Measurements from ENCODE around the gene NR4A2.

Gene NR4A2

GRCh38 chr2:156329031-156329926 lies 3.2 kb downstream of the NR4A2 start:
- Histone ChIP-seq H3K4me3 (no peak overlapping the region), H3K27me3 (no peaks in the 10 kb centered on the region)
- TF ChIP-seq, protein P1, sequence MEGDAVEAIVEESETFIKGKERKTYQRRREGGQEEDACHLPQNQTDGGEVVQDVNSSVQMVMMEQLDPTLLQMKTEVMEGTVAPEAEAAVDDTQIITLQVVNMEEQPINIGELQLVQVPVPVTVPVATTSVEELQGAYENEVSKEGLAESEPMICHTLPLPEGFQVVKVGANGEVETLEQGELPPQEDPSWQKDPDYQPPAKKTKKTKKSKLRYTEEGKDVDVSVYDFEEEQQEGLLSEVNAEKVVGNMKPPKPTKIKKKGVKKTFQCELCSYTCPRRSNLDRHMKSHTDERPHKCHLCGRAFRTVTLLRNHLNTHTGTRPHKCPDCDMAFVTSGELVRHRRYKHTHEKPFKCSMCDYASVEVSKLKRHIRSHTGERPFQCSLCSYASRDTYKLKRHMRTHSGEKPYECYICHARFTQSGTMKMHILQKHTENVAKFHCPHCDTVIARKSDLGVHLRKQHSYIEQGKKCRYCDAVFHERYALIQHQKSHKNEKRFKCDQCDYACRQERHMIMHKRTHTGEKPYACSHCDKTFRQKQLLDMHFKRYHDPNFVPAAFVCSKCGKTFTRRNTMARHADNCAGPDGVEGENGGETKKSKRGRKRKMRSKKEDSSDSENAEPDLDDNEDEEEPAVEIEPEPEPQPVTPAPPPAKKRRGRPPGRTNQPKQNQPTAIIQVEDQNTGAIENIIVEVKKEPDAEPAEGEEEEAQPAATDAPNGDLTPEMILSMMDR (IDR thresholded peaks at IDR 0.05): no peak

GRCh38 chr2:156327835-156328695 lies 4.5 kb downstream of the NR4A2 start:
- no peak for DNase-seq

More at GRCh38 chr2:156329031-156329926, 3.2 kb downstream of the NR4A2 start:
- intact Hi-C loops (cut with DNase I; ENCODE audit: low total_unique reads): no loop called here
- no peak overlapping the region for H3K27ac ChIP-seq
- H3K9me3 ChIP-seq: no peaks in the 10 kb centered on the region
- no peak for DNase-seq
- peaks cover 14 to 52% (median 38%) of the 10 kb centered on the region in 3 donors for H3K36me3 ChIP-seq
- H3K4me1 ChIP-seq: peaks cover 0 to 6% (median 0%) of the 10 kb centered on the region in 4 donors

DNA sequence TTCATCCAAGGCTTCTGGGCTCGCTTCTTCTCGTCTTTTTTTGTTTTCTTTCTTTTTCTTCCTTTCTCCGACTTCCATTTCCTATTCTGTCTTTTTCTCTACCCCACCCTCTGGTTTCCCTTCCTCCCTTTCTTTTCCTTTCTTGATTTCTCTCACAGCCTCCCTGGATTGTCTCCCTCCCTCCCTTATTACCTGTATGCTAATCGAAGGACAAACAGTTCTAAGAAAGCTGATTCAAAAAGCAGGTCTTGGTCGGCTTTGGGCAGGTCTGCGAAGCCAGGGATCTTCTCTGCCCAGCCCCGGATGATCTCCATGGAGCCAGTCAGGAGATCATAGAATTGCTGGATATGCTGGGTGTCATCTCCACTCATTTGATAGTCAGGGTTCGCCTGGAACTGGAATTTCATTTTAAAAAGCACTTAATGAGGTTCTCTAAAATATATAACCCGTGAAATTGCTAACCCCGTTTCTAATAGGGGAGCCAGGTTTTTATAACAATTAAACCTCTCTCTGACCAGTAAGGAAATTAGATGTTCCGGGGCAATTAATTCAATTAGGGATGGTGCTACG lies 5.9 kb downstream of the NR4A2 start:
- no peaks in the 10 kb centered on the region for H3K9me3 ChIP-seq
- TF ChIP-seq, protein P1 (IDR thresholded peaks at IDR 0.05): no peak
- H3K4me3 ChIP-seq: no peak overlapping the region
- no peaks in the 10 kb centered on the region for H3K27me3 ChIP-seq
- peaks cover 14 to 52% (median 38%) of the 10 kb centered on the region in 3 donors for H3K36me3 ChIP-seq
- intact Hi-C loops (cut with DNase I; ENCODE audit: low total_unique reads): no loop called here
- DNase-seq: no peak
- peaks cover 0 to 12% (median 5%) of the 10 kb centered on the region in 4 donors for H3K4me1 ChIP-seq
- H3K27ac ChIP-seq: no peak overlapping the region

More at GRCh38 chr2:156327835-156328695, 4.5 kb downstream of the NR4A2 start:
- intact Hi-C loops (cut with DNase I; ENCODE audit: low total_unique reads): no loop called here
- Histone ChIP-seq H3K4me3 (no peak overlapping the region), H3K36me3 (peaks cover 14 to 52% (median 38%) of the 10 kb centered on the region in 3 donors), H3K4me1 (peaks cover 0 to 6% (median 0%) of the 10 kb centered on the region in 4 donors), H3K27me3 (no peaks in the 10 kb centered on the region), H3K9me3 (no peaks in the 10 kb centered on the region), H3K27ac (no peak overlapping the region)
- TF ChIP-seq, protein P1 (IDR thresholded peaks at IDR 0.05): no peak

- Histone ChIP-seq H3K4me3 (no peak overlapping the region), H3K9me3 (no peaks in the 10 kb centered on the region), H3K27me3 (no peaks in the 10 kb centered on the region), H3K36me3 (peaks cover 14 to 52% (median 38%) of the 10 kb centered on the region in 3 donors), H3K4me1 (peaks cover 0 to 12% (median 9%) of the 10 kb centered on the region in 4 donors), H3K27ac (no peak overlapping the region)
- intact Hi-C loops (cut with DNase I; ENCODE audit: low total_unique reads): no loop called here
- TF ChIP-seq, protein P1 (IDR thresholded peaks at IDR 0.05): no peak
- DNase-seq: no peak
Observed at GRCh38 chr2:156325688-156326525, 6.6 kb downstream of the NR4A2 start.

All from tibial artery (tissue), 4 donors.